Activated T-cell treated with anti-CD3 and anti-CD28 coated beads, Interleukin-2, amount 50 U/mL, for 72 hours (primary cell): ENCODE results near the gene TBKBP1. TPM values are rescaled to one million over a fixed set of nuclear protein-coding genes. Genes with fewer than 3 reads are reported as not detected.

Experiments used
- ATAC-seq, 2 donors: fragments of 150-1000 bp; cut with Tn5 transposase; replicated peaks in 1 of 2; 2 replicates each; pipeline ENCODE4 v1.10.0; 2021; ENCODE audit warnings: moderate library complexity in 2 of 2, mild to moderate bottlenecking in 1 of 2
- DNase-seq, 2 donors: peaks; one replicate each; pipeline ENCODE4 v3.0.0; 2021 to 2022; ENCODE audit warnings: mixed read lengths in 1 of 2
- H3K27ac Mint-ChIP-seq: one replicate; pipeline ENCODE4 v1.8.0; 2022; ENCODE audit warnings: mild to moderate bottlenecking, moderate library complexity, mixed read lengths
- H3K27me3 Mint-ChIP-seq: one replicate; pipeline ENCODE4 v1.8.0; 2022; ENCODE audit warnings: low read depth, mixed read lengths
- H3K36me3 Mint-ChIP-seq, 2 donors: one replicate each; pipeline ENCODE4 v1.8.0; 2022; ENCODE audit warnings: mixed read lengths in 2 of 2, mild to moderate bottlenecking in 1 of 2; ENCODE audit not compliant: insufficient read depth in 2 of 2
- H3K4me1 Mint-ChIP-seq: one replicate; pipeline ENCODE4 v1.8.0; 2022; ENCODE audit warnings: low read depth, mixed read lengths
- H3K4me3 Mint-ChIP-seq, 2 donors: one replicate each; pipeline ENCODE4 v1.8.0; 2022; ENCODE audit warnings: mild to moderate bottlenecking in 2 of 2, mixed read lengths in 2 of 2, moderate library complexity in 2 of 2
- H3K9me3 Mint-ChIP-seq, 2 donors: one replicate each; pipeline ENCODE4 v1.8.0; 2022; ENCODE audit warnings: mixed read lengths in 2 of 2
- total RNA-seq, 2 donors: library from RNA; stranded (reverse); gene quantifications; one replicate each; pipeline ENCODE4 v1.2.3, GENCODE V29; 2022

The TBKBP1 gene
- total RNA-seq, 2 donors from 2014 or later = 24.2 to 28.7 TPM

- Mint-ChIP-seq H3K27ac (no peak overlapping the region), H3K36me3 (peaks cover 1 to 3% of the 10 kb centered on the region in 2 donors), H3K9me3 (peaks cover 0 to 2% of the 10 kb centered on the region in 2 donors), H3K27me3 (peaks cover 33% of the 10 kb centered on the region), H3K4me3 (no peak overlapping the region), H3K4me1 (peaks cover 15% of the 10 kb centered on the region)
- ATAC-seq (no peak), DNase-seq (no peak)
Measured at GRCh38 chr17:47760409-47761140, 66.6 kb downstream of the TBKBP1 start.

Other genes starting within 250 kb of the TBKBP1 start
- 100 to 1,000 TPM; 157 to 163 TPM for gene NPEPPS, start 163.1 kb upstream of the TBKBP1 start, total RNA-seq
- 100 to 1,000 TPM; 581 to 729 TPM for gene KPNB1, start 44.2 kb upstream of the TBKBP1 start, total RNA-seq
- gene TBX21, start 39.1 kb downstream of the TBKBP1 start, total RNA-seq = 10 to 100 TPM; 27.9 to 45.5 TPM
- gene OSBPL7, start 127.6 kb downstream of the TBKBP1 start, total RNA-seq = 10 to 100 TPM; 23.9 to 24.9 TPM
- gene MRPL10, start 137.4 kb downstream of the TBKBP1 start, total RNA-seq = 10 to 100 TPM; 81.7 to 83.5 TPM
- under 1 TPM; 0.46 to 0.83 TPM for gene LRRC46, start 137.5 kb downstream of the TBKBP1 start, total RNA-seq
- gene SCRN2, start 147.1 kb downstream of the TBKBP1 start, total RNA-seq = 10 to 100 TPM; 16.1 to 17.6 TPM
- gene SP6, start 157.0 kb downstream of the TBKBP1 start, total RNA-seq = under 1 TPM; 0.12 to 0.28 TPM
- gene SP2, start 202.1 kb downstream of the TBKBP1 start, total RNA-seq = 10 to 100 TPM; 27.6 to 33.5 TPM
- 10 to 100 TPM; 18.4 to 30.1 TPM for gene PNPO, start 247.4 kb downstream of the TBKBP1 start, total RNA-seq